Endothelial cell of umbilical vein (primary cell): ENCODE data around the gene HMGXB4. TPM values are rescaled to one million over a fixed set of nuclear protein-coding genes. Genes with fewer than 3 reads are reported as not detected.
"Not testable (repeated sequence)": the region's sequence is repeated elsewhere in the genome, so short reads cannot be mapped to it uniquely, and the experiment has no call there.

Source experiments
- BruUV-seq: library from RNA; stranded (reverse); fragments of 400-500 nt; replicated peaks from 2 replicates; lab custom pipeline; 2021; lab: Mats Ljungman, UMichigan
- CTCF ChIA-PET: fragments of 300-600, 350-600 bp; sonication (Branson Sonifier 250); formaldehyde crosslinking; loops from one replicate; lab custom pipeline; 2021; ENCODE audit warnings: antibody characterized with exemption, inconsistent platforms; lab: Charles Lee
- POLR2A ChIA-PET: fragments of 300-600, 350-600 bp; sonication (Branson Sonifier 250); formaldehyde crosslinking; loops from one replicate; lab custom pipeline; 2021; ENCODE audit warnings: antibody characterized with exemption, inconsistent platforms; lab: Charles Lee
- DNase-seq: peaks from one replicate; pipeline ENCODE4 v3.0.0-alpha.2; 2011; ENCODE audit warnings: low read depth, low spot score
- FAIRE-seq: peaks from 2 replicates; lab custom pipeline; 2011; peaks lifted over from hg19 to GRCh38; lab: Jason Lieb, UNC
- H2AFZ ChIP-seq: 2 replicates; pipeline ENCODE4 v1.6.0; 2012; ENCODE audit warnings: low read depth, low read length, control low read depth, inconsistent platforms
- H3K27ac ChIP-seq: 2 replicates; pipeline ENCODE4 v1.5.1; 2011; ENCODE audit warnings: low read depth, mild to moderate bottlenecking, control low read depth, low read length, moderate library complexity; ENCODE audit not compliant: insufficient read depth
- H3K27me3 ChIP-seq, 2 experiments: 2 replicates each; pipeline versions ENCODE4 v1.6.0 to v1.6.1; 2011; ENCODE audit warnings: low read length in 2 of 2, mixed read lengths in 1 of 2; ENCODE audit not compliant: control insufficient read depth in 2 of 2, insufficient read depth in 2 of 2
- H3K36me3 ChIP-seq, 2 experiments: 2 replicates in 1 of 2; 3 replicates in 1 of 2; pipeline ENCODE4 v1.5.1; 2011; ENCODE audit warnings: low read length in 2 of 2, mild to moderate bottlenecking in 1 of 2, moderate library complexity in 1 of 2; ENCODE audit not compliant: control insufficient read depth in 2 of 2, insufficient read depth in 2 of 2; ENCODE audit errors: extremely low read depth in 1 of 2
- H3K4me1 ChIP-seq: 3 replicates; pipeline ENCODE4 v1.5.1; 2011; ENCODE audit warnings: mild to moderate bottlenecking, low read length; ENCODE audit not compliant: control insufficient read depth, insufficient read depth; ENCODE audit errors: extremely low read depth
- H3K4me2 ChIP-seq: 2 replicates; pipeline ENCODE4 v1.6.1; 2011; ENCODE audit warnings: low read length, control low read depth, mixed read lengths; ENCODE audit not compliant: insufficient read depth
- H3K4me3 ChIP-seq, 3 experiments: fragments of 200-600 bp in 1 of 3; sonication (generic), shearing (Covaris generic) in 1 of 3; replicated peaks in 1 of 3; 2 replicates each; pipeline ENCODE4 v1.5.1; 2011 to 2016; ENCODE audit warnings: control low read depth in 3 of 3, low read length in 3 of 3, mild to moderate bottlenecking in 2 of 3, inconsistent platforms in 1 of 3, low read depth in 1 of 3, moderate library complexity in 1 of 3; ENCODE audit not compliant: insufficient read depth in 1 of 3
- H3K79me2 ChIP-seq: 2 replicates; pipeline ENCODE4 v1.6.0; 2012; ENCODE audit warnings: low read length, inconsistent platforms; ENCODE audit not compliant: control insufficient read depth, insufficient read depth
- H3K9ac ChIP-seq: replicated peaks from 2 replicates; pipeline ENCODE3; 2011; ENCODE audit warnings: low read length, control low read depth; ENCODE audit not compliant: insufficient read depth; ENCODE audit errors: extremely low read depth
- H3K9me1 ChIP-seq: replicated peaks from 3 replicates; pipeline ENCODE4 v1.6.0; 2011; ENCODE audit warnings: mild to moderate bottlenecking, low read length; ENCODE audit not compliant: control insufficient read depth, insufficient read depth; ENCODE audit errors: extremely low read depth
- H3K9me3 ChIP-seq: replicated peaks from 2 replicates; pipeline ENCODE4 v1.5.1; 2012; ENCODE audit warnings: low read length, inconsistent platforms; ENCODE audit not compliant: control insufficient read depth, insufficient read depth
- H4K20me1 ChIP-seq: replicated peaks from 2 replicates; pipeline ENCODE3; 2011; ENCODE audit warnings: mild to moderate bottlenecking, low read length; ENCODE audit not compliant: control insufficient read depth, insufficient read depth; ENCODE audit errors: extremely low read depth
- GATA2 ChIP-seq: IDR thresholded peaks from 2 replicates; pipeline ENCODE4 v1.7.0; 2011; ENCODE audit warnings: low read depth, mild to moderate bottlenecking, moderate library complexity, mixed read lengths, low read length; ENCODE audit not compliant: insufficient read length, insufficient read depth
- dilution Hi-C: fragments of 300-500 bp; cut with MboI; formaldehyde crosslinking; loops from one replicate; pipeline ENCODE4 v1.15.0; 2019; ENCODE audit warnings: low sequenced_read_pairs; ENCODE audit not compliant: extremely low pct_ligation_motif_present
- intact Hi-C: fragments of 100-400 bp; cut with micrococcal nuclease; formaldehyde crosslinking; loops from one replicate; pipeline ENCODE4 v1.10.0; 2022
- polyA plus RNA-seq, 4 experiments: library from polyadenylated mRNA; depleted of rRNA in 3 of 4; stranded (reverse) in 3 of 4; unstranded in 1 of 4; fragments of >200 nt; gene quantifications; 2 replicates each; pipeline versions ENCODE4 v1.2.1 to v1.2.3, GENCODE V29; 2011 to 2012; ENCODE audit warnings: missing spikeins in 1 of 4
- total RNA-seq: library from RNA; stranded (reverse); gene quantifications from 2 replicates; pipeline ENCODE4 v1.2.3, GENCODE V29; 2021
- TF ChIP-seq, protein P1 (sequence below), 2 donors: IDR thresholded peaks; 1 replicate in 1 of 2; 2 replicates in 1 of 2; pipeline ENCODE4 v1.5.1; 2011; ENCODE audit warnings: low read length in 2 of 2, mild to moderate bottlenecking in 2 of 2, moderate library complexity in 2 of 2, control low read depth in 1 of 2, inconsistent platforms in 1 of 2, low read depth in 1 of 2; ENCODE audit not compliant: insufficient read depth in 1 of 2; ENCODE audit errors: extremely low read depth in 1 of 2

Gene HMGXB4
- total and polyA plus RNA-seq, 2 donors (not counting 3 experiments of a cell fraction or from before 2014, with no cell fraction given) = 12.2 to 30.5 TPM

DNA sequence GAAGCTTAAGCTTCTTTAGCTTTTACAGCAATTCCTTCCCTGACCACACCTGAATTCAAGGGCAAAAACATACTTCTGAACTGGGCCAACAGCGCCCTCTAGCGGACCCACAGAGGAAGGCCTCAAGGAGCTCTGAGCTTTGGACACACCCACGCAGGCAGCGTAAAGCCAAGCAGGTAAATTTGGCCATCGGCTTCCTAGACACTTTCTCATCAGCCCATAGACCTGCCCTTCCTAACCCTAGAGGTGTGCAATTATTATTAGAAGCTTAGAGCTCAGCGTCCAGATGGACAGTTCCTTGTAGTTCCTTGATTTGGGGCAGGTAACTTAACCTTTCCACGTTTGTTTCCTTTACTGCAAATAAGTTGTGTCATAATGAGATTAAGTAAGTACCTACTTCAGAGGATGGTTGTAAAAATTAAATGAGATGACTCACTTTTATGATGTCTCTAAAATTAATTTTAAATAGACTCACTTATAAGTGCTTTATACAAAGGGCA, 25.7 kb upstream of the HMGXB4 start:
- no peaks in the 10 kb centered on the region for H3K79me2 ChIP-seq
- peak; percentile 70 for FAIRE-seq
- intact Hi-C loops = loop anchor here (1.0 to 5.0 kb wide), 2 partner anchors 77 to 1309 kb away; partner anchors contain the start of gene LARGE1
- H3K4me1 ChIP-seq = no peaks in the 10 kb centered on the region
- TF ChIP-seq, protein P1, sequence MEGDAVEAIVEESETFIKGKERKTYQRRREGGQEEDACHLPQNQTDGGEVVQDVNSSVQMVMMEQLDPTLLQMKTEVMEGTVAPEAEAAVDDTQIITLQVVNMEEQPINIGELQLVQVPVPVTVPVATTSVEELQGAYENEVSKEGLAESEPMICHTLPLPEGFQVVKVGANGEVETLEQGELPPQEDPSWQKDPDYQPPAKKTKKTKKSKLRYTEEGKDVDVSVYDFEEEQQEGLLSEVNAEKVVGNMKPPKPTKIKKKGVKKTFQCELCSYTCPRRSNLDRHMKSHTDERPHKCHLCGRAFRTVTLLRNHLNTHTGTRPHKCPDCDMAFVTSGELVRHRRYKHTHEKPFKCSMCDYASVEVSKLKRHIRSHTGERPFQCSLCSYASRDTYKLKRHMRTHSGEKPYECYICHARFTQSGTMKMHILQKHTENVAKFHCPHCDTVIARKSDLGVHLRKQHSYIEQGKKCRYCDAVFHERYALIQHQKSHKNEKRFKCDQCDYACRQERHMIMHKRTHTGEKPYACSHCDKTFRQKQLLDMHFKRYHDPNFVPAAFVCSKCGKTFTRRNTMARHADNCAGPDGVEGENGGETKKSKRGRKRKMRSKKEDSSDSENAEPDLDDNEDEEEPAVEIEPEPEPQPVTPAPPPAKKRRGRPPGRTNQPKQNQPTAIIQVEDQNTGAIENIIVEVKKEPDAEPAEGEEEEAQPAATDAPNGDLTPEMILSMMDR (IDR thresholded peaks at IDR 0.05; ENCODE audit: extremely low read depth in 1 of 2, insufficient read depth in 1 of 2, low read depth in 1 of 2, low read length in 2 of 2) = peak; percentile 93 to 94
- TF ChIP-seq GATA2 = no peak
- H3K9me3 ChIP-seq = no peaks in the 10 kb centered on the region
- dilution Hi-C loops = no loop called here
- POLR2A ChIA-PET = no interaction called here
- no TSS peak for BruUV-seq
- H3K9ac ChIP-seq = no peak overlapping the region
- CTCF ChIA-PET = interaction anchor here (0.6 to 3.2 kb wide), 32 partner anchors 8 to 1310 kb away, joined by 3 to 41 read pairs (median 6); partner anchors contain the start of gene HMGXB4
- no peaks in the 10 kb centered on the region for H4K20me1 ChIP-seq
- peaks cover 2 to 6% of the 10 kb centered on the region in 2 experiments for H3K27me3 ChIP-seq
- no peak overlapping the region for H3K4me3 ChIP-seq
- no peak overlapping the region for H3K4me2 ChIP-seq
- H3K9me1 ChIP-seq = no peaks in the 10 kb centered on the region
- no peak overlapping the region for H2AFZ ChIP-seq
- no peaks in the 10 kb centered on the region for H3K36me3 ChIP-seq
- H3K27ac ChIP-seq = no peak overlapping the region
- DNase-seq = peak; percentile 61

DNA sequence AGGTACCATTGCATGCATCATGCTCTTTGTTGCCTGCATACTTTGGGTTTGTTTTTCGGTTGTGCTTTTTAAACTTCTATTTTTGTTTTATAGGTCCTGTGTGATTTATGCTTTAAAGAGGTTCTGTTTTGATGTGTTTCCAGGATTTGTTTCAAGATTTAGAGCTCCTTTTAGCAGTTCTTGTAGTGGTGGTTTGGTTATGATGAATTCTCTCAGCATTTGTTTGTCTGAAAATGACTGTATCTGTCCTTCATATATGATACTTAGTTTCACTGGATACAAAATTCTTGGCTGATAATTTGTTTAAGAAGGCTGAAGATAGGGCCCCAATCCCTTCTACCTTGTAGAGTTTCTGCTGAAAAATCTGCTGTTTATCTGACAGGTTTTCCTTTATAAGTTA, 18.5 kb upstream of the HMGXB4 start:
- H3K4me2 ChIP-seq, H3K9me1 ChIP-seq, intact Hi-C loops, H3K4me1 ChIP-seq, H3K79me2 ChIP-seq, FAIRE-seq, H3K27ac ChIP-seq, dilution Hi-C loops, H2AFZ ChIP-seq, H4K20me1 ChIP-seq, CTCF ChIA-PET, H3K9ac ChIP-seq, H3K9me3 ChIP-seq, BruUV-seq, H3K27me3 ChIP-seq, H3K4me3 ChIP-seq, DNase-seq, POLR2A ChIA-PET, H3K36me3 ChIP-seq: not testable (repeated sequence)

DNA sequence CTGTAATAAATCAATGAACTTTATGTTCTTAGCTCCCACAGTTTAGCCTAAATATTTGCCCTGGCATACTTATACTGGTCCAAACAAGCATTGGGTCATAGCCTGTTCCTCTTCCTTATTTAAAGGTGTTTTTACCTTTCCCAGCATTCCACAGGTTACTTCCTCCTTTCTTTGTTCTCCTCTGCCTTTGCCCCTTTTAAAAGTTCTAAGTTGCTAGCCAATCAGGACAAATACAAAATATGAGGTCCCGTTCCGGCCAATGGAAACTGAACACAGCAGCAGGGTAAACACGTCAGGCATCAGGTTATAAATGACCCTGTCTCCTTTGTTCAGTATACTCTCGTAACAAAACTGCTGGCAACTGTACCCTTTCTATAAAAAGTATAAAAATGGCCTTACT, 12.8 kb upstream of the HMGXB4 start:
- H4K20me1 ChIP-seq, H3K36me3 ChIP-seq, H3K9ac ChIP-seq, H3K79me2 ChIP-seq, intact Hi-C loops, H3K9me1 ChIP-seq, H3K27ac ChIP-seq, dilution Hi-C loops, DNase-seq, POLR2A ChIA-PET, H3K4me1 ChIP-seq, H3K4me3 ChIP-seq, H2AFZ ChIP-seq, H3K9me3 ChIP-seq, BruUV-seq, H3K27me3 ChIP-seq, H3K4me2 ChIP-seq, FAIRE-seq: not testable (repeated sequence)
- CTCF ChIA-PET = interaction anchor here (2.8 kb wide), 1 partner anchor 13 kb away, joined by 9 read pairs; no protein-coding TSS in a partner anchor
